HEK293 (cell line): ENCODE data around the gene NFAT5.

Experiments
- IKZF3 ChIP-seq: fragments of 450-650 bp; IDR thresholded peaks from 2 replicates; pipeline ENCODE4 v1.5.0; 2018; ENCODE audit warnings: missing biosample characterization, mild to moderate bottlenecking, missing genetic modification characterization, moderate library complexity
- ZFP3 ChIP-seq: fragments of 450-650 bp; formaldehyde crosslinking; IDR thresholded peaks from 2 replicates; pipeline ENCODE4 v1.5.1; 2016; ENCODE audit warnings: low read depth, missing biosample characterization, missing genetic modification characterization
- ZNF114 ChIP-seq: fragments of 450-650 bp; formaldehyde crosslinking; IDR thresholded peaks from 2 replicates; pipeline ENCODE4 v1.5.0; 2017; ENCODE audit warnings: missing biosample characterization, missing genetic modification characterization
- ZNF266 ChIP-seq: fragments of 450-650 bp; formaldehyde crosslinking; IDR thresholded peaks from 2 replicates; pipeline ENCODE4 v1.5.1; 2016; ENCODE audit warnings: missing biosample characterization, missing genetic modification characterization, low read depth
- TF ChIP-seq, protein P1 (sequence below): fragments of 450-650 bp; formaldehyde crosslinking; IDR thresholded peaks from 2 replicates; pipeline ENCODE4 v1.5.1; 2016; ENCODE audit warnings: missing biosample characterization, missing genetic modification characterization

DNA sequence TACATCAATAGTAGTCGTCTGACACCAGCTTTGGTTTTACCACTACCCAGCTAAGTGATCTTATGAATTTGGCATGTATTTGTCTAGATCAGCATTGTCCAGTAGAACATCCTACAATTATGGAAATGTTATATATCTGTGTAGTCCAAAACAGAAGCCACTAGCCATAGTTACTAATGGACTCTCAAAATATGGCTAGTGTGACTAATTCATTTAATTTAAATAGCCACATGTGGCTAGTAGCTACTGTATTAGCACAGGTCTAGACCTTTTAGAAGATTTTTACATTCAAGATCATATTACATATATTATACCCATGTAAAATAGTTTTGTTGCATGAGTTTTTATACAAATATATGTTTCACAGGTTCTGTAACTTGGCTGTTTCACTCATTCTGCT is 27.0 kb upstream of the NFAT5 start:
- TF ChIP-seq, protein P1, sequence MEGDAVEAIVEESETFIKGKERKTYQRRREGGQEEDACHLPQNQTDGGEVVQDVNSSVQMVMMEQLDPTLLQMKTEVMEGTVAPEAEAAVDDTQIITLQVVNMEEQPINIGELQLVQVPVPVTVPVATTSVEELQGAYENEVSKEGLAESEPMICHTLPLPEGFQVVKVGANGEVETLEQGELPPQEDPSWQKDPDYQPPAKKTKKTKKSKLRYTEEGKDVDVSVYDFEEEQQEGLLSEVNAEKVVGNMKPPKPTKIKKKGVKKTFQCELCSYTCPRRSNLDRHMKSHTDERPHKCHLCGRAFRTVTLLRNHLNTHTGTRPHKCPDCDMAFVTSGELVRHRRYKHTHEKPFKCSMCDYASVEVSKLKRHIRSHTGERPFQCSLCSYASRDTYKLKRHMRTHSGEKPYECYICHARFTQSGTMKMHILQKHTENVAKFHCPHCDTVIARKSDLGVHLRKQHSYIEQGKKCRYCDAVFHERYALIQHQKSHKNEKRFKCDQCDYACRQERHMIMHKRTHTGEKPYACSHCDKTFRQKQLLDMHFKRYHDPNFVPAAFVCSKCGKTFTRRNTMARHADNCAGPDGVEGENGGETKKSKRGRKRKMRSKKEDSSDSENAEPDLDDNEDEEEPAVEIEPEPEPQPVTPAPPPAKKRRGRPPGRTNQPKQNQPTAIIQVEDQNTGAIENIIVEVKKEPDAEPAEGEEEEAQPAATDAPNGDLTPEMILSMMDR (tag by site-specific recombination), result no peak
- TF ChIP-seq ZNF266 (tag by site-specific recombination) (no peak), ZFP3 (tag by site-specific recombination) (no peak), ZNF114 (tag by site-specific recombination) (no peak), IKZF3 (tag by site-specific recombination) (no peak)
